ENCODE data around the gene CDH13. TPM values are rescaled to one million over a fixed set of nuclear protein-coding genes. Genes with fewer than 3 reads are reported as not detected.

CDH13 gene
- total and polyA plus RNA-seq, 2 experiments from 2014 or later: 1.6 to 4.4 TPM

GRCh38 chr16:83533193-83533592 is 906.4 kb downstream of the CDH13 start:
- no peak overlapping the region for H3K27ac Mint-ChIP-seq
- H3K9me3 Mint-ChIP-seq: no peaks in the 10 kb centered on the region; the same call in 2 of the 3 replicates
- H3K4me3 ChIP-seq: no peak overlapping the region
- no peaks in the 10 kb centered on the region for H3K4me1 Mint-ChIP-seq
- H3K4me3 Mint-ChIP-seq: no peak overlapping the region
- no peaks in the 10 kb centered on the region for H3K27me3 ChIP-seq (ENCODE audit: insufficient read depth)
- no peak overlapping the region for H3K4me2 ChIP-seq
- no peak for TF ChIP-seq REST (IDR thresholded peaks at IDR 0.05; ENCODE audit: unreplicated experiment)
- no peak for TF ChIP-seq EZH2phosphoT487 (IDR thresholded peaks at IDR 0.05; ENCODE audit: unreplicated experiment)
- TF ChIP-seq ZNF462 (CRISPR knock-in tag; IDR thresholded peaks at IDR 0.05): no peak
- no peak for TF ChIP-seq POLR2AphosphoS5 (IDR thresholded peaks at IDR 0.05; ENCODE audit: low read depth)
- no peak for TF ChIP-seq EZH2 (IDR thresholded peaks at IDR 0.05; ENCODE audit: low read depth, unreplicated experiment)
- TF ChIP-seq CTCF (conservative IDR thresholded peaks at IDR 0.05; ENCODE audit: low read depth in 2 of 2): no peak
- TF ChIP-seq ETS1 (IDR thresholded peaks at IDR 0.05): no peak
- TF ChIP-seq ZNF114 (CRISPR knock-in tag; IDR thresholded peaks at IDR 0.05): no peak
- TF ChIP-seq JUNB (IDR thresholded peaks at IDR 0.05; ENCODE audit: unreplicated experiment): no peak
- no peak for TF ChIP-seq NANOG (IDR thresholded peaks at IDR 0.05; ENCODE audit: borderline replicate concordance)
- H3K36me3 Mint-ChIP-seq (ENCODE audit: low read depth): no peaks in the 10 kb centered on the region; the same call in 2 of the 3 replicates
- no peak for ATAC-seq
- H3K79me2 ChIP-seq (replicated peaks; ENCODE audit: insufficient read depth): no peaks in the 10 kb centered on the region
- no peaks in the 10 kb centered on the region for H3K36me3 ChIP-seq (ENCODE audit: insufficient read depth)
- H3F3A ChIP-seq (replicated peaks; ENCODE audit: low read depth): no peaks in the 10 kb centered on the region
- H4K20me1 ChIP-seq (replicated peaks; ENCODE audit: insufficient read depth): no peaks in the 10 kb centered on the region
- no peak overlapping the region for H2AFZ ChIP-seq
- H3K9me2 ChIP-seq (ENCODE audit: insufficient read depth): peaks cover 5% of the 10 kb centered on the region
- no peak for DNase-seq (ENCODE audit: low spot score)
- no peaks in the 10 kb centered on the region for H3K4me1 ChIP-seq (ENCODE audit: insufficient read depth)
- H3K27me3 Mint-ChIP-seq (ENCODE audit: insufficient read depth, low read depth, poor library complexity): no peaks in the 10 kb centered on the region
- no peak overlapping the region for H3K27ac ChIP-seq (ENCODE audit: low read depth)

Measured in GM23338 (cell line).